Esophagus muscularis mucosa (tissue), 4 donors: Measurements from ENCODE around the gene DUOXA1.

ENCODE experiments used
- EP300 ChIP-seq: sonication (generic); formaldehyde crosslinking; IDR thresholded peaks from one replicate; pipeline ENCODE4 v1.6.1; 2017; ENCODE audit warnings: antibody characterized with exemption
- POLR2A ChIP-seq: fragments of 450-650 bp; IDR thresholded peaks from one replicate; pipeline ENCODE4 v1.6.1; 2017; ENCODE audit warnings: antibody characterized with exemption, moderate library complexity, mild to moderate bottlenecking, low read depth
- POLR2AphosphoS5 ChIP-seq, 2 donors: sonication (generic); formaldehyde crosslinking; IDR thresholded peaks; one replicate each; pipeline ENCODE4 v1.6.1; 2017; ENCODE audit warnings: antibody characterized with exemption in 2 of 2
- TF ChIP-seq, protein P1 (sequence below), 3 experiments: fragments of 200-600 bp in 2 of 3; fragments of 450-650 bp in 1 of 3; sonication (generic) in 2 of 3; IDR thresholded peaks; one replicate each; pipeline ENCODE4 v1.5.1; 2017 to 2019; ENCODE audit warnings: antibody characterized with exemption in 3 of 3, mild to moderate bottlenecking in 2 of 3, moderate library complexity in 1 of 3

DNA sequence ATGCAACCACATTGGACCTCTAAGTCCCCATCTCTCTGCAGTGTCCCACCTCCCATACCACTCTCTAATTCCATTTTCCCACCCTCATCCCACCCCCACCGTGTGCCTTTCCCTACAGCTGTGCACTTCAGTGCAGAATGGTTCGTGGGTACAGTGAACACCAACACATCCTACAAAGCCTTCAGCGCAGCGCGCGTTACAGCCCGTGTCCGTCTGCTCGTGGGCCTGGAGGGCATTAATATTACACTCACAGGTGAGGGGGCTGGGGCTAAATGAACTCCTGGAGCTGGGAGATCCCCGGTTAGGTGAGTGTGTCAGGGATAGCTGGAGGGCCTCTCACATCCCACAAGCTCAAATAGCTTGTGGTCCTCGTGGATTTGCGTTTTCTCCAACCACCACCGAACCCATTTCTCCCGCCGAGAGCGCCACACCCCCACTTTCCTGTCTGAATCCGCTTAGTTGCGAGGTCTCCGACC, 13.6 kb downstream of the DUOXA1 start:
- TF ChIP-seq EP300, result no peak
- TF ChIP-seq POLR2A, result no peak
- TF ChIP-seq, protein P1, sequence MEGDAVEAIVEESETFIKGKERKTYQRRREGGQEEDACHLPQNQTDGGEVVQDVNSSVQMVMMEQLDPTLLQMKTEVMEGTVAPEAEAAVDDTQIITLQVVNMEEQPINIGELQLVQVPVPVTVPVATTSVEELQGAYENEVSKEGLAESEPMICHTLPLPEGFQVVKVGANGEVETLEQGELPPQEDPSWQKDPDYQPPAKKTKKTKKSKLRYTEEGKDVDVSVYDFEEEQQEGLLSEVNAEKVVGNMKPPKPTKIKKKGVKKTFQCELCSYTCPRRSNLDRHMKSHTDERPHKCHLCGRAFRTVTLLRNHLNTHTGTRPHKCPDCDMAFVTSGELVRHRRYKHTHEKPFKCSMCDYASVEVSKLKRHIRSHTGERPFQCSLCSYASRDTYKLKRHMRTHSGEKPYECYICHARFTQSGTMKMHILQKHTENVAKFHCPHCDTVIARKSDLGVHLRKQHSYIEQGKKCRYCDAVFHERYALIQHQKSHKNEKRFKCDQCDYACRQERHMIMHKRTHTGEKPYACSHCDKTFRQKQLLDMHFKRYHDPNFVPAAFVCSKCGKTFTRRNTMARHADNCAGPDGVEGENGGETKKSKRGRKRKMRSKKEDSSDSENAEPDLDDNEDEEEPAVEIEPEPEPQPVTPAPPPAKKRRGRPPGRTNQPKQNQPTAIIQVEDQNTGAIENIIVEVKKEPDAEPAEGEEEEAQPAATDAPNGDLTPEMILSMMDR (IDR thresholded peaks at IDR 0.05), result no peak
- TF ChIP-seq POLR2AphosphoS5 (IDR thresholded peaks at IDR 0.05), result no peak
